ENCODE data around the gene DCAF6.

DCAF6 gene

GRCh38 chr1:167909691-167910180 lies 26.7 kb upstream of the DCAF6 start:
- TF ChIP-seq SPI1 (IDR thresholded peaks at IDR 0.05; ENCODE audit: borderline replicate concordance, low read depth), result no peak
- no peak for TF ChIP-seq CTCF (IDR thresholded peaks at IDR 0.05; ENCODE audit: insufficient read depth, low read length)
- TF ChIP-seq GABPA (IDR thresholded peaks at IDR 0.05; ENCODE audit: low read depth), result no peak
- TF ChIP-seq REST (IDR thresholded peaks at IDR 0.05; ENCODE audit: insufficient replicate concordance, low read depth), result no peak
- no peak for TF ChIP-seq POLR2AphosphoS5 (IDR thresholded peaks at IDR 0.05; ENCODE audit: low read depth)
- no peak overlapping the region for H3K27ac ChIP-seq (replicated peaks)
- DNase-seq (ENCODE audit: low read depth in 1 of 2, low spot score in 1 of 2), result no peak
- no peaks in the 10 kb centered on the region for H3K27me3 ChIP-seq (ENCODE audit: insufficient read depth, poor library complexity, severe bottlenecking)
- no peak overlapping the region for H3K4me3 ChIP-seq (replicated peaks; ENCODE audit: insufficient read depth, low read length)

- no peaks in the 10 kb centered on the region for H3K27me3 ChIP-seq (ENCODE audit: insufficient read depth, poor library complexity, severe bottlenecking)
- DNase-seq (ENCODE audit: low read depth in 1 of 2, low spot score in 1 of 2), result no peak
- TF ChIP-seq REST (IDR thresholded peaks at IDR 0.05; ENCODE audit: insufficient replicate concordance, low read depth) (no peak), POLR2AphosphoS5 (IDR thresholded peaks at IDR 0.05; ENCODE audit: low read depth) (no peak), CTCF (IDR thresholded peaks at IDR 0.05; ENCODE audit: insufficient read depth, low read length) (no peak), SPI1 (IDR thresholded peaks at IDR 0.05; ENCODE audit: borderline replicate concordance, low read depth) (no peak), GABPA (IDR thresholded peaks at IDR 0.05; ENCODE audit: low read depth) (no peak)
- H3K27ac ChIP-seq (replicated peaks), result no peak overlapping the region
- H3K4me3 ChIP-seq (replicated peaks; ENCODE audit: insufficient read depth, low read length), result no peak overlapping the region
Measured at GRCh38 chr1:167910530-167910929, 26.0 kb upstream of the DCAF6 start.

GRCh38 chr1:167911413-167911812 lies 25.1 kb upstream of the DCAF6 start:
- DNase-seq (ENCODE audit: low read depth in 1 of 2, low spot score in 1 of 2), result no peak
- Histone ChIP-seq H3K27me3 (ENCODE audit: insufficient read depth, poor library complexity, severe bottlenecking) (no peaks in the 10 kb centered on the region), H3K27ac (replicated peaks) (no peak overlapping the region), H3K4me3 (replicated peaks; ENCODE audit: insufficient read depth, low read length) (no peak overlapping the region)
- TF ChIP-seq GABPA (IDR thresholded peaks at IDR 0.05; ENCODE audit: low read depth) (no peak), CTCF (IDR thresholded peaks at IDR 0.05; ENCODE audit: insufficient read depth, low read length) (no peak), POLR2AphosphoS5 (IDR thresholded peaks at IDR 0.05; ENCODE audit: low read depth) (no peak), REST (IDR thresholded peaks at IDR 0.05; ENCODE audit: insufficient replicate concordance, low read depth) (no peak), SPI1 (IDR thresholded peaks at IDR 0.05; ENCODE audit: borderline replicate concordance, low read depth) (no peak)
